ENCODE results near the gene TUBB2A. TPM values are rescaled to one million over a fixed set of nuclear protein-coding genes. Genes with fewer than 3 reads are reported as not detected.

TUBB2A gene
- total and polyA plus RNA-seq, 2 of the 13 experiments (the other 11 are each of a cell fraction or from before 2014, with no cell fraction given): 35.3 to 106 TPM

DNA sequence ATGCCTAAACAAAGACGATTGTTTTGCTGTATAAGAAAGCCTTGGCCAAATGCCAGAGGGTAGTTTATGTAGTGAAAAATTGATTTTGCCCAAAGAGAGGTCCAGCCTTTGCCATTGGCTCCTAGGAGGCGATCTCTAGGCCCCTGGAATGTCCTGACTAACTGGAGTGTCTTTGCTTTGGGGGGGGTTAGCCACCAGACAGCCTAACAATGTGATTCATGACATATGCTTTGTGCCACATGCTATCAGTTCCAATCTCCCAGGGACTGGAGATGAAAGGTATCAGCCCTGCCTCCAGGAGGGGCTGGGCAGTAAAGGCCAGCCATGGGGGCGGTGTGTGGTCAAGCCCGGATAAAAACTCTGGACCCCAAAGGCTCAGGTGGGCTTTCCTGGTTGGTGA is 32.7 kb upstream of the TUBB2A start:
- in situ Hi-C loops (cut with HindIII; ENCODE audit: extremely low pct_ligation_motif_present, low pct_unique_long_range_greater_than_20kb) (no loop called here), intact Hi-C loops (cut with micrococcal nuclease; ENCODE audit: unreplicated experiment) (no loop called here)
- 67% methylated on average over 4 of the region's 4 CpGs for WGBS (ENCODE audit: low lambda C conversion rate)
- Histone ChIP-seq H2AFZ (ENCODE audit: low read length) (no peak overlapping the region), H3K9me3 (ENCODE audit: low read length) (no peaks in the 10 kb centered on the region), H3K4me3 (replicated peaks in 1 of 3; ENCODE audit: insufficient read depth in 1 of 3, low read depth in 2 of 3, low read length in 3 of 3) (no peak overlapping the region), H3K9ac (ENCODE audit: insufficient read depth, low read depth, low read length) (no peak overlapping the region), H3K79me2 (ENCODE audit: insufficient read depth, low read length) (peaks cover 7% of the 10 kb centered on the region), H3K36me3 (replicated peaks in 1 of 2; ENCODE audit: control insufficient read depth in 1 of 2, insufficient read depth in 2 of 2, low read length in 2 of 2) (no peaks in the 10 kb centered on the region; a peak in 1 of 5 replicates), H3K4me1 (ENCODE audit: insufficient read depth, low read length) (peaks cover 18% of the 10 kb centered on the region), H4K20me1 (ENCODE audit: insufficient read depth, low read length) (no peaks in the 10 kb centered on the region), H3K4me2 (ENCODE audit: low read depth, low read length) (no peak overlapping the region), H3K27me3 (ENCODE audit: control insufficient read depth in 1 of 2, insufficient read depth in 2 of 2, low read length in 2 of 2) (peaks cover 0 to 3% of the 10 kb centered on the region in 2 experiments; a peak in 2 of 5 replicates), H3K27ac (ENCODE audit: extremely low read length, insufficient read depth, low read length) (no peak overlapping the region)
- no peak for ATAC-seq
- ChIA-PET CTCF (ENCODE audit: low intra/inter-chr PET ratio, low total read pairs) (no interaction called here), POLR2A (no interaction called here)
- no TSS peak for BruUV-seq (replicated peaks)
- DNase-seq (ENCODE audit: low spot score): no peak
- no peak for FAIRE-seq
- TF ChIP-seq, protein P1, sequence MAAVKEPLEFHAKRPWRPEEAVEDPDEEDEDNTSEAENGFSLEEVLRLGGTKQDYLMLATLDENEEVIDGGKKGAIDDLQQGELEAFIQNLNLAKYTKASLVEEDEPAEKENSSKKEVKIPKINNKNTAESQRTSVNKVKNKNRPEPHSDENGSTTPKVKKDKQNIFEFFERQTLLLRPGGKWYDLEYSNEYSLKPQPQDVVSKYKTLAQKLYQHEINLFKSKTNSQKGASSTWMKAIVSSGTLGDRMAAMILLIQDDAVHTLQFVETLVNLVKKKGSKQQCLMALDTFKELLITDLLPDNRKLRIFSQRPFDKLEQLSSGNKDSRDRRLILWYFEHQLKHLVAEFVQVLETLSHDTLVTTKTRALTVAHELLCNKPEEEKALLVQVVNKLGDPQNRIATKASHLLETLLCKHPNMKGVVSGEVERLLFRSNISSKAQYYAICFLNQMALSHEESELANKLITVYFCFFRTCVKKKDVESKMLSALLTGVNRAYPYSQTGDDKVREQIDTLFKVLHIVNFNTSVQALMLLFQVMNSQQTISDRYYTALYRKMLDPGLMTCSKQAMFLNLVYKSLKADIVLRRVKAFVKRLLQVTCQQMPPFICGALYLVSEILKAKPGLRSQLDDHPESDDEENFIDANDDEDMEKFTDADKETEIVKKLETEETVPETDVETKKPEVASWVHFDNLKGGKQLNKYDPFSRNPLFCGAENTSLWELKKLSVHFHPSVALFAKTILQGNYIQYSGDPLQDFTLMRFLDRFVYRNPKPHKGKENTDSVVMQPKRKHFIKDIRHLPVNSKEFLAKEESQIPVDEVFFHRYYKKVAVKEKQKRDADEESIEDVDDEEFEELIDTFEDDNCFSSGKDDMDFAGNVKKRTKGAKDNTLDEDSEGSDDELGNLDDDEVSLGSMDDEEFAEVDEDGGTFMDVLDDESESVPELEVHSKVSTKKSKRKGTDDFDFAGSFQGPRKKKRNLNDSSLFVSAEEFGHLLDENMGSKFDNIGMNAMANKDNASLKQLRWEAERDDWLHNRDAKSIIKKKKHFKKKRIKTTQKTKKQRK (IDR thresholded peaks at IDR 0.05; ENCODE audit: low read length): no peak
- TF ChIP-seq, protein P2, sequence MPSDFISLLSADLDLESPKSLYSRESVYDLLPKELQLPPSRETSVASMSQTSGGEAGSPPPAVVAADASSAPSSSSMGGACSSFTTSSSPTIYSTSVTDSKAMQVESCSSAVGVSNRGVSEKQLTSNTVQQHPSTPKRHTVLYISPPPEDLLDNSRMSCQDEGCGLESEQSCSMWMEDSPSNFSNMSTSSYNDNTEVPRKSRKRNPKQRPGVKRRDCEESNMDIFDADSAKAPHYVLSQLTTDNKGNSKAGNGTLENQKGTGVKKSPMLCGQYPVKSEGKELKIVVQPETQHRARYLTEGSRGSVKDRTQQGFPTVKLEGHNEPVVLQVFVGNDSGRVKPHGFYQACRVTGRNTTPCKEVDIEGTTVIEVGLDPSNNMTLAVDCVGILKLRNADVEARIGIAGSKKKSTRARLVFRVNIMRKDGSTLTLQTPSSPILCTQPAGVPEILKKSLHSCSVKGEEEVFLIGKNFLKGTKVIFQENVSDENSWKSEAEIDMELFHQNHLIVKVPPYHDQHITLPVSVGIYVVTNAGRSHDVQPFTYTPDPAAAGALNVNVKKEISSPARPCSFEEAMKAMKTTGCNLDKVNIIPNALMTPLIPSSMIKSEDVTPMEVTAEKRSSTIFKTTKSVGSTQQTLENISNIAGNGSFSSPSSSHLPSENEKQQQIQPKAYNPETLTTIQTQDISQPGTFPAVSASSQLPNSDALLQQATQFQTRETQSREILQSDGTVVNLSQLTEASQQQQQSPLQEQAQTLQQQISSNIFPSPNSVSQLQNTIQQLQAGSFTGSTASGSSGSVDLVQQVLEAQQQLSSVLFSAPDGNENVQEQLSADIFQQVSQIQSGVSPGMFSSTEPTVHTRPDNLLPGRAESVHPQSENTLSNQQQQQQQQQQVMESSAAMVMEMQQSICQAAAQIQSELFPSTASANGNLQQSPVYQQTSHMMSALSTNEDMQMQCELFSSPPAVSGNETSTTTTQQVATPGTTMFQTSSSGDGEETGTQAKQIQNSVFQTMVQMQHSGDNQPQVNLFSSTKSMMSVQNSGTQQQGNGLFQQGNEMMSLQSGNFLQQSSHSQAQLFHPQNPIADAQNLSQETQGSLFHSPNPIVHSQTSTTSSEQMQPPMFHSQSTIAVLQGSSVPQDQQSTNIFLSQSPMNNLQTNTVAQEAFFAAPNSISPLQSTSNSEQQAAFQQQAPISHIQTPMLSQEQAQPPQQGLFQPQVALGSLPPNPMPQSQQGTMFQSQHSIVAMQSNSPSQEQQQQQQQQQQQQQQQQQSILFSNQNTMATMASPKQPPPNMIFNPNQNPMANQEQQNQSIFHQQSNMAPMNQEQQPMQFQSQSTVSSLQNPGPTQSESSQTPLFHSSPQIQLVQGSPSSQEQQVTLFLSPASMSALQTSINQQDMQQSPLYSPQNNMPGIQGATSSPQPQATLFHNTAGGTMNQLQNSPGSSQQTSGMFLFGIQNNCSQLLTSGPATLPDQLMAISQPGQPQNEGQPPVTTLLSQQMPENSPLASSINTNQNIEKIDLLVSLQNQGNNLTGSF (CRISPR knock-in tag; IDR thresholded peaks at IDR 0.05): no peak
- TF ChIP-seq ZEB1 (IDR thresholded peaks at IDR 0.05; ENCODE audit: insufficient replicate concordance, low read depth) (no peak), MAFF (IDR thresholded peaks at IDR 0.05; ENCODE audit: low read depth, low read length) (no peak), KLF6 (CRISPR knock-in tag; IDR thresholded peaks at IDR 0.05) (no peak), LCORL (IDR thresholded peaks at IDR 0.05) (no peak), LCORL (CRISPR knock-in tag; IDR thresholded peaks at IDR 0.05) (no peak), MTA3 (CRISPR knock-in tag; IDR thresholded peaks at IDR 0.05) (no peak)
- TF ChIP-seq, protein P3, sequence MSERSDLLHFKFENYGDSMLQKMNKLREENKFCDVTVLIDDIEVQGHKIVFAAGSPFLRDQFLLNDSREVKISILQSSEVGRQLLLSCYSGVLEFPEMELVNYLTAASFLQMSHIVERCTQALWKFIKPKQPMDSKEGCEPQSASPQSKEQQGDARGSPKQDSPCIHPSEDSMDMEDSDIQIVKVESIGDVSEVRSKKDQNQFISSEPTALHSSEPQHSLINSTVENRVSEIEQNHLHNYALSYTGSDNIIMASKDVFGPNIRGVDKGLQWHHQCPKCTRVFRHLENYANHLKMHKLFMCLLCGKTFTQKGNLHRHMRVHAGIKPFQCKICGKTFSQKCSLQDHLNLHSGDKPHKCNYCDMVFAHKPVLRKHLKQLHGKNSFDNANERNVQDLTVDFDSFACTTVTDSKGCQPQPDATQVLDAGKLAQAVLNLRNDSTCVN (CRISPR knock-in tag; IDR thresholded peaks at IDR 0.05; ENCODE audit: borderline replicate concordance): no peak
- TF ChIP-seq, protein P4, sequence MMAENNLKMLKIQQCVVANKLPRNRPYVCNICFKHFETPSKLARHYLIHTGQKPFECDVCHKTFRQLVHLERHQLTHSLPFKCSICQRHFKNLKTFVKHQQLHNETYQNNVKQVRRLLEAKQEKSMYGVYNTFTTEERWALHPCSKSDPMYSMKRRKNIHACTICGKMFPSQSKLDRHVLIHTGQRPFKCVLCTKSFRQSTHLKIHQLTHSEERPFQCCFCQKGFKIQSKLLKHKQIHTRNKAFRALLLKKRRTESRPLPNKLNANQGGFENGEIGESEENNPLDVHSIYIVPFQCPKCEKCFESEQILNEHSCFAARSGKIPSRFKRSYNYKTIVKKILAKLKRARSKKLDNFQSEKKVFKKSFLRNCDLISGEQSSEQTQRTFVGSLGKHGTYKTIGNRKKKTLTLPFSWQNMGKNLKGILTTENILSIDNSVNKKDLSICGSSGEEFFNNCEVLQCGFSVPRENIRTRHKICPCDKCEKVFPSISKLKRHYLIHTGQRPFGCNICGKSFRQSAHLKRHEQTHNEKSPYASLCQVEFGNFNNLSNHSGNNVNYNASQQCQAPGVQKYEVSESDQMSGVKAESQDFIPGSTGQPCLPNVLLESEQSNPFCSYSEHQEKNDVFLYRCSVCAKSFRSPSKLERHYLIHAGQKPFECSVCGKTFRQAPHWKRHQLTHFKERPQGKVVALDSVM (CRISPR knock-in tag; IDR thresholded peaks at IDR 0.05): no peak
- TF ChIP-seq, protein P5, sequence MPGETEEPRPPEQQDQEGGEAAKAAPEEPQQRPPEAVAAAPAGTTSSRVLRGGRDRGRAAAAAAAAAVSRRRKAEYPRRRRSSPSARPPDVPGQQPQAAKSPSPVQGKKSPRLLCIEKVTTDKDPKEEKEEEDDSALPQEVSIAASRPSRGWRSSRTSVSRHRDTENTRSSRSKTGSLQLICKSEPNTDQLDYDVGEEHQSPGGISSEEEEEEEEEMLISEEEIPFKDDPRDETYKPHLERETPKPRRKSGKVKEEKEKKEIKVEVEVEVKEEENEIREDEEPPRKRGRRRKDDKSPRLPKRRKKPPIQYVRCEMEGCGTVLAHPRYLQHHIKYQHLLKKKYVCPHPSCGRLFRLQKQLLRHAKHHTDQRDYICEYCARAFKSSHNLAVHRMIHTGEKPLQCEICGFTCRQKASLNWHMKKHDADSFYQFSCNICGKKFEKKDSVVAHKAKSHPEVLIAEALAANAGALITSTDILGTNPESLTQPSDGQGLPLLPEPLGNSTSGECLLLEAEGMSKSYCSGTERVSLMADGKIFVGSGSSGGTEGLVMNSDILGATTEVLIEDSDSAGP (CRISPR knock-in tag; IDR thresholded peaks at IDR 0.05; ENCODE audit: borderline replicate concordance): no peak

All from HepG2 (cell line).